A549 (cell line): ENCODE data around the gene PCSK5. TPM values are rescaled to one million over a fixed set of nuclear protein-coding genes. Genes with fewer than 3 reads are reported as not detected.

ENCODE experiments used
- ATAC-seq, 2 experiments: fragments of 200-7000 bp in 1 of 2; fragments of >200 bp in 1 of 2; cut with Nextera tagmentation in 1 of 2; cut with Tn5 transposase in 1 of 2; 3 replicates each; pipeline versions ENCODE4 v1.8.0 to v1.9.1; 2018 to 2020; ENCODE audit warnings: mild to moderate bottlenecking in 1 of 2, moderate library complexity in 1 of 2
- CTCF ChIA-PET: fragments of 300-600 bp; sonication (Branson Sonifier 250); formaldehyde crosslinking; extraction: SDS; loops from one replicate; lab custom pipeline; 2021; ENCODE audit warnings: antibody characterized with exemption, inconsistent platforms; lab: Yijun Ruan, JAX
- POLR2A ChIA-PET: fragments of 350-600 bp; formaldehyde crosslinking; extraction: SDS; loops from one replicate; lab custom pipeline; 2021; ENCODE audit warnings: antibody characterized with exemption, inconsistent platforms; lab: Yijun Ruan, JAX
- DNase-seq, 2 experiments: peaks; one replicate each; pipeline versions ENCODE4 v3.0.0 to v3.0.0-alpha.2; 2011 to 2016; ENCODE audit warnings: low read depth in 1 of 2, low spot score in 1 of 2
- FAIRE-seq: peaks from 2 replicates; lab custom pipeline; 2011; peaks lifted over from hg19 to GRCh38; lab: Jason Lieb, UNC
- H3K27ac ChIP-seq, 2 experiments: fragments of >200 bp; sonication (Bioruptor Twin); formaldehyde crosslinking; 3 replicates each; pipeline ENCODE4 v1.5.1; 2016 to 2017
- H3K4me1 ChIP-seq: fragments of >200 bp; sonication (Bioruptor Twin); formaldehyde crosslinking; 3 replicates; pipeline ENCODE4 v1.6.1; 2016
- H3K4me2 ChIP-seq: fragments of >200 bp; sonication (Bioruptor Twin); formaldehyde crosslinking; 3 replicates; pipeline ENCODE4 v1.6.1; 2016
- H3K4me3 ChIP-seq: fragments of >200 bp; sonication (Bioruptor Twin); formaldehyde crosslinking; 3 replicates; pipeline ENCODE4 v1.5.1; 2016
- H3K9me3 ChIP-seq: fragments of >200 bp; sonication (Bioruptor Twin); formaldehyde crosslinking; 3 replicates; pipeline ENCODE4 v1.6.1; 2016
- CBX2 ChIP-seq: fragments of 200-600 bp; sonication (generic); IDR thresholded peaks from 2 replicates; pipeline ENCODE4 v1.6.1; 2016; ENCODE audit warnings: low read depth, mild to moderate bottlenecking, borderline replicate concordance
- EP300 ChIP-seq, 2 experiments: fragments of >200 bp; sonication (Bioruptor Twin); formaldehyde crosslinking; IDR thresholded peaks; 2 replicates in 1 of 2; 3 replicates in 1 of 2; pipeline ENCODE4 v1.6.1; 2016 to 2017
- FOSB ChIP-seq: fragments of 250-450 bp; sonication (Bioruptor Pico); IDR thresholded peaks from 2 replicates; pipeline ENCODE4 v1.5.0; 2020; ENCODE audit warnings: mild to moderate bottlenecking, moderate library complexity
- FOXS1 ChIP-seq: fragments of 250-450 bp; sonication (Bioruptor Pico); IDR thresholded peaks from 2 replicates; pipeline ENCODE4 v1.5.0; 2020; ENCODE audit warnings: mild to moderate bottlenecking, moderate library complexity
- HDAC2 ChIP-seq: fragments of 200-600 bp; sonication (generic); IDR thresholded peaks from 2 replicates; pipeline ENCODE4 v1.6.1; 2016
- HOXA7 ChIP-seq: fragments of 250-450 bp; sonication (Bioruptor Pico); IDR thresholded peaks from 2 replicates; pipeline ENCODE4 v1.5.0; 2020; ENCODE audit warnings: mild to moderate bottlenecking, moderate library complexity
- JUNB ChIP-seq: fragments of >200 bp; sonication (Bioruptor Twin); formaldehyde crosslinking; IDR thresholded peaks from 2 replicates; pipeline ENCODE4 v1.6.1; 2016
- RARB ChIP-seq: fragments of 250-450 bp; sonication (Bioruptor Pico); IDR thresholded peaks from 2 replicates; pipeline ENCODE4 v1.8.0; 2021; ENCODE audit warnings: mild to moderate bottlenecking, moderate library complexity
- RCOR1 ChIP-seq: fragments of 150-350 bp; IDR thresholded peaks from 2 replicates; pipeline ENCODE4 v1.6.1; 2014; ENCODE audit warnings: antibody characterized with exemption, low read length, low read depth
- RNF2 ChIP-seq: fragments of 200-600 bp; sonication (generic); IDR thresholded peaks from 2 replicates; pipeline ENCODE4 v1.6.1; 2016; ENCODE audit warnings: low read depth, mild to moderate bottlenecking, antibody characterized with exemption, moderate library complexity, borderline replicate concordance
- SREBF2 ChIP-seq: fragments of 450-650 bp; IDR thresholded peaks from 2 replicates; pipeline ENCODE4 v1.6.1; 2014; ENCODE audit warnings: mild to moderate bottlenecking, moderate library complexity
- TFCP2L1 ChIP-seq: fragments of 250-450 bp; sonication (Bioruptor Pico); IDR thresholded peaks from 2 replicates; pipeline ENCODE4 v1.5.0; 2021; ENCODE audit warnings: mild to moderate bottlenecking
- ZFP36 ChIP-seq: fragments of 450-650 bp; IDR thresholded peaks from 2 replicates; pipeline ENCODE4 v1.6.1; 2014; ENCODE audit warnings: borderline replicate concordance; ENCODE audit not compliant: partially characterized antibody
- ZSCAN20 ChIP-seq: fragments of 250-450 bp; sonication (Bioruptor Pico); IDR thresholded peaks from 2 replicates; pipeline ENCODE4 v1.8.0; 2022; ENCODE audit warnings: mild to moderate bottlenecking, moderate library complexity
- WGBS: methylation state at CpG from one replicate; pipeline ENCODE4 v1.1.6; 2017; ENCODE audit errors: missing lambda C conversion rate; 5-methylcytosine and 5-hydroxymethylcytosine counted together
- polyA plus RNA-seq, 4 experiments: library from polyadenylated mRNA; depleted of rRNA in 3 of 4; stranded (reverse); fragments of >200 nt; fragmentation: RNase III in 1 of 4; extraction: RNeasy Plus Mini Kit Qiagen cat#74134 plus additional on column Dnase treatment in 1 of 4; gene quantifications; 2 replicates in 3 of 4; 3 replicates in 1 of 4; pipeline ENCODE4 v1.2.3, GENCODE V29; 2011 to 2017
- TF ChIP-seq, protein P1 (sequence below): IDR thresholded peaks from 2 replicates; pipeline ENCODE4 v1.6.1; 2012
- TF ChIP-seq, protein P2 (sequence below): fragments of 200-600 bp; sonication (generic); IDR thresholded peaks from 2 replicates; pipeline ENCODE4 v1.6.1; 2016; ENCODE audit warnings: antibody characterized with exemption, mild to moderate bottlenecking, moderate library complexity
- TF ChIP-seq, protein P3 (sequence below): fragments of 150-350 bp; IDR thresholded peaks from 2 replicates; pipeline ENCODE4 v1.6.1; 2014; ENCODE audit warnings: low read depth, mild to moderate bottlenecking, low read length
- TF ChIP-seq, protein P4 (sequence below): fragments of 250-450 bp; sonication (Bioruptor Pico); IDR thresholded peaks from 2 replicates; pipeline ENCODE4 v1.5.0; 2021; ENCODE audit warnings: mild to moderate bottlenecking, moderate library complexity, borderline replicate concordance

Gene PCSK5
- polyA plus RNA-seq, 2 of the 4 experiments (the other 2 are of a cell fraction) = 1.3 to 6.7 TPM

DNA sequence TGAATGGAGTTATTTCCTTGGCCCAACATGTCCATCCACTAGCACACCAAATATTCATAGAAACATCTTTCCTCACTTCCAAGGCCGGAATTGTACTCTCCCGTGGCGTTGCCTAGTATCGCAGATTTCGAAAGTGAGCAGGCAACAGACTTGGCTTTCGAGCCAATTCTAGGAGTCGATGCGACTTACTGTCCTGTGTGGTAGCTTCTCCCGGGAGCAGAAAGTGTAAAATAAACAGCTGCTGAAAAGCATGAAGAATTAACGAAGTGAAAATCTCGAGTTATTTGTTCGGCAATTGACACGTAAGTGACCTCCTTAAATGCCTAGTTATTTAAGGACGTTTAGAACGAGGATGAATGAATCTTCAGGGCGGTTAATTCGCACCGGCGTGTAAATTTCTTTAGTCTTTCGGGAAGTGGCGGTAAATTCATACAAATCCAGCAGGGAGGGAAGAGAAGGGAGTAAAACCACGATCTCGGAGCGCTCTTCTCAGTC is 449 bp upstream of the PCSK5 start (continued):
- TF ChIP-seq, protein P1, sequence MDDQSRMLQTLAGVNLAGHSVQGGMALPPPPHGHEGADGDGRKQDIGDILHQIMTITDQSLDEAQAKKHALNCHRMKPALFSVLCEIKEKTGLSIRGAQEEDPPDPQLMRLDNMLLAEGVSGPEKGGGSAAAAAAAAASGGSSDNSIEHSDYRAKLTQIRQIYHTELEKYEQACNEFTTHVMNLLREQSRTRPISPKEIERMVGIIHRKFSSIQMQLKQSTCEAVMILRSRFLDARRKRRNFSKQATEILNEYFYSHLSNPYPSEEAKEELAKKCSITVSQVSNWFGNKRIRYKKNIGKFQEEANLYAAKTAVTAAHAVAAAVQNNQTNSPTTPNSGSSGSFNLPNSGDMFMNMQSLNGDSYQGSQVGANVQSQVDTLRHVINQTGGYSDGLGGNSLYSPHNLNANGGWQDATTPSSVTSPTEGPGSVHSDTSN = no peak
- TF ChIP-seq EP300 (IDR thresholded peaks at IDR 0.05) = no peak
- no peak for TF ChIP-seq RNF2
- TF ChIP-seq JUNB = no peak
- TF ChIP-seq, all 56 proteins: peak for 0

DNA sequence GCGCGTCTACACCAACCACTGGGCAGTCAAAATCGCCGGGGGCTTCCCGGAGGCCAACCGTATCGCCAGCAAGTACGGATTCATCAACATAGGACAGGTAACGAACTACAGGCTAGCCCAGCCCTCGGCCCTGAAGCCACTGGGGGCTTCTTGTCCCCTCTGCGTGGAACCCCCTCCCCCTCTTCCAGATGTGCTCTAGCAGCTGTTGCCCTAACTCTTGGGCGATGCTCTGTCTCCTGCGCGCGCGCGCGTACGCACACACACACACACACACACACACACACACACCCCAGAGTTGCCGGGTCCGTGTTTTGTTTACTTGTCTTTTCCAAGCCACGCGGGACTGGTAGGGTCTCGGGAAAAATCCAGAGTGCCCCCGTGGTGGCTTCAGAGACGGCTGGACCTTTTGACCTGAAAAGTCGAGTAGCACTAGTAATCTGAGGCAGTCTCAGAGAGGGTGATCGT is 836 bp downstream of the PCSK5 start:
- H3K9me3 ChIP-seq = no peaks in the 10 kb centered on the region
- peak; percentile 4 to 11 for ATAC-seq
- peak overlapping the region; percentile 51 for H3K4me3 ChIP-seq
- no peak for FAIRE-seq
- POLR2A ChIA-PET = interaction anchor here (0.8 to 2.8 kb wide), 5 partner anchors 13 to 503 kb away, joined by 3 to 11 read pairs (median 6); partner anchors contain the start of gene RFK
- CTCF ChIA-PET = interaction anchor here (1.1 to 1.3 kb wide), 2 partner anchors 18 to 410 kb away, joined by 3 to 4 read pairs; no protein-coding TSS in a partner anchor
- H3K4me1 ChIP-seq = peaks cover 21% of the 10 kb centered on the region; the same call in 2 of the 3 replicates
- TF ChIP-seq ZFP36 = no peak
- TF ChIP-seq, protein P2, sequence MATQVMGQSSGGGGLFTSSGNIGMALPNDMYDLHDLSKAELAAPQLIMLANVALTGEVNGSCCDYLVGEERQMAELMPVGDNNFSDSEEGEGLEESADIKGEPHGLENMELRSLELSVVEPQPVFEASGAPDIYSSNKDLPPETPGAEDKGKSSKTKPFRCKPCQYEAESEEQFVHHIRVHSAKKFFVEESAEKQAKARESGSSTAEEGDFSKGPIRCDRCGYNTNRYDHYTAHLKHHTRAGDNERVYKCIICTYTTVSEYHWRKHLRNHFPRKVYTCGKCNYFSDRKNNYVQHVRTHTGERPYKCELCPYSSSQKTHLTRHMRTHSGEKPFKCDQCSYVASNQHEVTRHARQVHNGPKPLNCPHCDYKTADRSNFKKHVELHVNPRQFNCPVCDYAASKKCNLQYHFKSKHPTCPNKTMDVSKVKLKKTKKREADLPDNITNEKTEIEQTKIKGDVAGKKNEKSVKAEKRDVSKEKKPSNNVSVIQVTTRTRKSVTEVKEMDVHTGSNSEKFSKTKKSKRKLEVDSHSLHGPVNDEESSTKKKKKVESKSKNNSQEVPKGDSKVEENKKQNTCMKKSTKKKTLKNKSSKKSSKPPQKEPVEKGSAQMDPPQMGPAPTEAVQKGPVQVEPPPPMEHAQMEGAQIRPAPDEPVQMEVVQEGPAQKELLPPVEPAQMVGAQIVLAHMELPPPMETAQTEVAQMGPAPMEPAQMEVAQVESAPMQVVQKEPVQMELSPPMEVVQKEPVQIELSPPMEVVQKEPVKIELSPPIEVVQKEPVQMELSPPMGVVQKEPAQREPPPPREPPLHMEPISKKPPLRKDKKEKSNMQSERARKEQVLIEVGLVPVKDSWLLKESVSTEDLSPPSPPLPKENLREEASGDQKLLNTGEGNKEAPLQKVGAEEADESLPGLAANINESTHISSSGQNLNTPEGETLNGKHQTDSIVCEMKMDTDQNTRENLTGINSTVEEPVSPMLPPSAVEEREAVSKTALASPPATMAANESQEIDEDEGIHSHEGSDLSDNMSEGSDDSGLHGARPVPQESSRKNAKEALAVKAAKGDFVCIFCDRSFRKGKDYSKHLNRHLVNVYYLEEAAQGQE = peak; percentile 23; the same call in 1 of the 2 replicates
- peak overlapping the region; percentile 77 for H3K4me2 ChIP-seq
- H3K27ac ChIP-seq = peak overlapping the region; percentile 61 to 84; a peak in 5 of 6 replicates
- peak; percentile 10 to 37 for DNase-seq
- 4% methylated on average over 16 of the region's 28 CpGs for WGBS

DNA sequence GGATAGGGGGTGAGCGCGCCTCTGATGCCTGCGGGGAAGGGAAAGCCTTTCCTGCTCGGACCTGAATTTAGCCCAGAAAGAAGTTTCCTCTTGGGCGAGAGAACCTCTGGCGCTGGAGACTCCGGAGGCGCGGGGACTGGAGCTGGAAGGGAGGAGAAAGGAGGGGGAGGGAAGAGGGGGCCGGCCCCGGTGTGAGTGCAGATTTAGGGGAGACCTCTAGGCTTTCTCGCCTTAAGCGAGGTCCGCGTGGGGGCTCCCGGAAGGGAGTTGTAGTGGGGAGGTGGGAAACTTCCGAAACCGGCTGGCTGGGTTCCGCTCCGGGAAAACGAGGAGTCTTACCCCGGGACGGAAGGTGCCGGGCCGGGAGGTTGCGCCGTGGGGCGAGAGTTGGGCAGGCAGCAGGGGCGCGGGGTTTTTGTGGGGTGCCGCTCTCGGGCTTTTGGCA is 1.3 kb downstream of the PCSK5 start:
- peaks cover 21% of the 10 kb centered on the region; the same call in 2 of the 3 replicates for H3K4me1 ChIP-seq
- ChIA-PET POLR2A (interaction anchor here (0.8 to 2.8 kb wide), 4 partner anchors 12 to 502 kb away, joined by 4 to 11 read pairs (median 8); partner anchors contain the start of gene RFK), CTCF (interaction anchor here (1.1 kb wide), 1 partner anchor 18 kb away, joined by 3 read pairs; no protein-coding TSS in a partner anchor)
- H3K27ac ChIP-seq = peak overlapping the region; percentile 23 to 61; a peak in 3 of 6 replicates
- peak overlapping the region; percentile 77 for H3K4me2 ChIP-seq
- ATAC-seq = peak in 1 of 2 experiments; percentile 4; a peak in 2 of 6 replicates
- peak; percentile 13 to 26 for DNase-seq
- H3K9me3 ChIP-seq = no peaks in the 10 kb centered on the region
- H3K4me3 ChIP-seq = peak overlapping the region; percentile 51
- WGBS = 3% methylated on average over 30 of the region's 32 CpGs
- no peak for FAIRE-seq
- TF ChIP-seq TFCP2L1 (CRISPR knock-in tag) = no peak
- TF ChIP-seq FOSB (CRISPR knock-in tag) = no peak
- TF ChIP-seq CBX2 = no peak
- no peak for TF ChIP-seq RARB (CRISPR knock-in tag)
- TF ChIP-seq, protein P3, sequence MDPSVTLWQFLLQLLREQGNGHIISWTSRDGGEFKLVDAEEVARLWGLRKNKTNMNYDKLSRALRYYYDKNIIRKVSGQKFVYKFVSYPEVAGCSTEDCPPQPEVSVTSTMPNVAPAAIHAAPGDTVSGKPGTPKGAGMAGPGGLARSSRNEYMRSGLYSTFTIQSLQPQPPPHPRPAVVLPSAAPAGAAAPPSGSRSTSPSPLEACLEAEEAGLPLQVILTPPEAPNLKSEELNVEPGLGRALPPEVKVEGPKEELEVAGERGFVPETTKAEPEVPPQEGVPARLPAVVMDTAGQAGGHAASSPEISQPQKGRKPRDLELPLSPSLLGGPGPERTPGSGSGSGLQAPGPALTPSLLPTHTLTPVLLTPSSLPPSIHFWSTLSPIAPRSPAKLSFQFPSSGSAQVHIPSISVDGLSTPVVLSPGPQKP = no peak
- no peak for TF ChIP-seq ZSCAN20 (CRISPR knock-in tag)
- TF ChIP-seq, protein P4, sequence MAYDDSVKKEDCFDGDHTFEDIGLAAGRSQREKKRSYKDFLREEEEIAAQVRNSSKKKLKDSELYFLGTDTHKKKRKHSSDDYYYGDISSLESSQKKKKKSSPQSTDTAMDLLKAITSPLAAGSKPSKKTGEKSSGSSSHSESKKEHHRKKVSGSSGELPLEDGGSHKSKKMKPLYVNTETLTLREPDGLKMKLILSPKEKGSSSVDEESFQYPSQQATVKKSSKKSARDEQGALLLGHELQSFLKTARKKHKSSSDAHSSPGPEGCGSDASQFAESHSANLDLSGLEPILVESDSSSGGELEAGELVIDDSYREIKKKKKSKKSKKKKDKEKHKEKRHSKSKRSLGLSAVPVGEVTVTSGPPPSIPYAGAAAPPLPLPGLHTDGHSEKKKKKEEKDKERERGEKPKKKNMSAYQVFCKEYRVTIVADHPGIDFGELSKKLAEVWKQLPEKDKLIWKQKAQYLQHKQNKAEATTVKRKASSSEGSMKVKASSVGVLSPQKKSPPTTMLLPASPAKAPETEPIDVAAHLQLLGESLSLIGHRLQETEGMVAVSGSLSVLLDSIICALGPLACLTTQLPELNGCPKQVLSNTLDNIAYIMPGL = no peak
- no peak for TF ChIP-seq HDAC2
- no peak for TF ChIP-seq RCOR1
- TF ChIP-seq HOXA7 (CRISPR knock-in tag) = no peak
- no peak for TF ChIP-seq RNF2
- TF ChIP-seq FOXS1 (CRISPR knock-in tag) = no peak
- no peak for TF ChIP-seq SREBF2
